Measurements from ENCODE around the gene PITX1.

The PITX1 gene

DNA sequence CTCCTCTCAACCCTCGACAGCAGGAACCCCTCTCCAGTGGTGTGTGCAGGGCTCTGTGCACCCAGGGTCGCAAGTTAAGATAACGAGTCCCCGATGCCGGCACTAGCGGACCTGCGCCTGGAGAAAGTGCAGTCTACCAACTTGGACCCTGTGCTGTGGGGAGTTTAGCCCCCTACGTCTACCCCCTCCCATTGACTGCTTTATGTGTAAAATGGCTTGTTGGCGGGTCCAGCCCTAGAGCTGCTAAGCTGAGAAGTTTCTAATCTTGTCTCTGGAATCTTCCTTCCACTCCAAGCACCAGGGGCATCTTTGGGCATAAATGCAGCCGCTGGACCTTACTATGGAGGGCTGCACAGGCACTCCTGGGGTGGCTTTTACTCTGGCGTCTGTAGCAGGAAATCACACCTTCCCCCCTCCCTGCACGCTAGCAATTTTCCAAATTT, 7.1 kb upstream of the PITX1 start:
- Histone ChIP-seq H3K9ac (ENCODE audit: insufficient read length) (no peak overlapping the region), H3K4me3 (no peak overlapping the region), H3K9me3 (ENCODE audit: low read depth, low read length) (no peaks in the 10 kb centered on the region), H3K36me3 (ENCODE audit: insufficient read depth, low read length) (no peaks in the 10 kb centered on the region), H3K27ac (no peak overlapping the region)
- TF ChIP-seq EZH2 (IDR thresholded peaks at IDR 0.05) (no peak), FOXP2 (optimal IDR thresholded peaks at IDR 0.05; ENCODE audit: control extremely low read depth, extremely low read length, insufficient read depth) (no peak), POLR2AphosphoS5 (IDR thresholded peaks at IDR 0.05; ENCODE audit: borderline replicate concordance, low read depth, low read length) (no peak)
- no peak for DNase-seq (ENCODE audit: low read depth, low spot score)

DNA sequence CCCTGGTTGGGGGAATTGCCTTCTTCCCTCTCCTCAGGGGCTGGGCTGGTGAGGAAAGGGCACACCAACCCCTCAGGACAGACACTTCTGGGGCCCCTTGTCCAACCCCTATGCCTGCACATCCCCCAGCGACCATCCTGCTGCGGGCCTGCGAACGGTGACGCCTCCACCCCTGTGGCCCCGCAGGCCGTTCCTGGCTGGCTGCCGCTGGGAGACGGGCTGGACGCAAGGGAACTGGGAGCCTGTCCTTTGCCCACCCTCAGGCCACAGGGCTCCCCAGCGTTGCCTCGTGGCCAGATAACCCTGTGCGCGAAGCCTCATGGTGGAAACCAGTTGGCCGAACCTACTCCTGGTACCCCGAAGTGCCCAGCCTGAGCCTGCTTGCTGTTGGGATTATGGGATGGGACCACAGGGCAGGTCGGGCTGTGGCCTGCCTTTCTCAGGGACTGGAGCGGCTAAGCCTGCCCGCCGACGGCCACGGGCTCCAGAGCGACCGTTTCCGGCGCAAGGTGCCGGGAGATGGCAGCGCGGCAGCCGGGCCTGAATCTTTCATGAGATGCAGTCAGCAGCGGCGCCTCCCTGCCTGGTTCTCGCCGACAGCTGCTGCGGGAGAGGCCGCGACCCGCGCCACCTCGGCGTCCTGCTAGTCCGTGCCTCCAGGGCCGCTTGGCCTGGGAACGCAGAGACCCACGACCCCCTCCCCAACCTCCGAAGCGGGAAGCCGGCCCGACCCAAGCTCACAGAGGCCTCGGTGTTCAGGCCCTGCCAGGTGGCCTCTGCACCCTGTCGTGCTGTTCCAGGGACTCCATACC, 6.5 kb upstream of the PITX1 start:
- no peak overlapping the region for H3K4me3 ChIP-seq
- TF ChIP-seq POLR2AphosphoS5 (IDR thresholded peaks at IDR 0.05; ENCODE audit: borderline replicate concordance, low read depth, low read length) (no peak), FOXP2 (optimal IDR thresholded peaks at IDR 0.05; ENCODE audit: control extremely low read depth, extremely low read length, insufficient read depth) (no peak), EZH2 (IDR thresholded peaks at IDR 0.05) (no peak)
- H3K9ac ChIP-seq (ENCODE audit: insufficient read length) = no peak overlapping the region
- H3K27ac ChIP-seq = no peak overlapping the region
- DNase-seq (ENCODE audit: low read depth, low spot score) = no peak
- H3K36me3 ChIP-seq (ENCODE audit: insufficient read depth, low read length) = no peaks in the 10 kb centered on the region
- no peaks in the 10 kb centered on the region for H3K9me3 ChIP-seq (ENCODE audit: low read depth, low read length)

GRCh38 chr5:135040034-135040332, 6.0 kb upstream of the PITX1 start:
- no peaks in the 10 kb centered on the region for H3K9me3 ChIP-seq (ENCODE audit: low read depth, low read length)
- no peak overlapping the region for H3K9ac ChIP-seq (ENCODE audit: insufficient read length)
- no peak for DNase-seq (ENCODE audit: low read depth, low spot score)
- no peak overlapping the region for H3K4me3 ChIP-seq
- TF ChIP-seq FOXP2 (optimal IDR thresholded peaks at IDR 0.05; ENCODE audit: control extremely low read depth, extremely low read length, insufficient read depth) = no peak
- TF ChIP-seq EZH2 (IDR thresholded peaks at IDR 0.05) = no peak
- TF ChIP-seq POLR2AphosphoS5 (IDR thresholded peaks at IDR 0.05; ENCODE audit: borderline replicate concordance, low read depth, low read length) = no peak
- no peak overlapping the region for H3K27ac ChIP-seq
- H3K36me3 ChIP-seq (ENCODE audit: insufficient read depth, low read length) = no peaks in the 10 kb centered on the region

GRCh38 chr5:135039271-135040033, 5.4 kb upstream of the PITX1 start:
- no peaks in the 10 kb centered on the region for H3K9me3 ChIP-seq (ENCODE audit: low read depth, low read length)
- TF ChIP-seq EZH2 (IDR thresholded peaks at IDR 0.05) (no peak), FOXP2 (optimal IDR thresholded peaks at IDR 0.05; ENCODE audit: control extremely low read depth, extremely low read length, insufficient read depth) (no peak), POLR2AphosphoS5 (IDR thresholded peaks at IDR 0.05; ENCODE audit: borderline replicate concordance, low read depth, low read length) (no peak)
- H3K27ac ChIP-seq = no peak overlapping the region
- H3K36me3 ChIP-seq (ENCODE audit: insufficient read depth, low read length) = no peaks in the 10 kb centered on the region
- no peak overlapping the region for H3K4me3 ChIP-seq
- no peak for DNase-seq (ENCODE audit: low read depth, low spot score)
- H3K9ac ChIP-seq (ENCODE audit: insufficient read length) = no peak overlapping the region

- H3K36me3 ChIP-seq (ENCODE audit: insufficient read depth, low read length) = no peaks in the 10 kb centered on the region
- no peaks in the 10 kb centered on the region for H3K9me3 ChIP-seq (ENCODE audit: low read depth, low read length)
- H3K27ac ChIP-seq = no peak overlapping the region
- no peak for DNase-seq (ENCODE audit: low read depth, low spot score)
- TF ChIP-seq EZH2 (IDR thresholded peaks at IDR 0.05) = no peak
- TF ChIP-seq POLR2AphosphoS5 (IDR thresholded peaks at IDR 0.05; ENCODE audit: borderline replicate concordance, low read depth, low read length) = no peak
- no peak for TF ChIP-seq FOXP2 (optimal IDR thresholded peaks at IDR 0.05; ENCODE audit: control extremely low read depth, extremely low read length, insufficient read depth)
- H3K4me3 ChIP-seq = no peak overlapping the region
- no peak overlapping the region for H3K9ac ChIP-seq (ENCODE audit: insufficient read length)
Measured at GRCh38 chr5:135038813-135039270, 4.8 kb upstream of the PITX1 start.

DNA sequence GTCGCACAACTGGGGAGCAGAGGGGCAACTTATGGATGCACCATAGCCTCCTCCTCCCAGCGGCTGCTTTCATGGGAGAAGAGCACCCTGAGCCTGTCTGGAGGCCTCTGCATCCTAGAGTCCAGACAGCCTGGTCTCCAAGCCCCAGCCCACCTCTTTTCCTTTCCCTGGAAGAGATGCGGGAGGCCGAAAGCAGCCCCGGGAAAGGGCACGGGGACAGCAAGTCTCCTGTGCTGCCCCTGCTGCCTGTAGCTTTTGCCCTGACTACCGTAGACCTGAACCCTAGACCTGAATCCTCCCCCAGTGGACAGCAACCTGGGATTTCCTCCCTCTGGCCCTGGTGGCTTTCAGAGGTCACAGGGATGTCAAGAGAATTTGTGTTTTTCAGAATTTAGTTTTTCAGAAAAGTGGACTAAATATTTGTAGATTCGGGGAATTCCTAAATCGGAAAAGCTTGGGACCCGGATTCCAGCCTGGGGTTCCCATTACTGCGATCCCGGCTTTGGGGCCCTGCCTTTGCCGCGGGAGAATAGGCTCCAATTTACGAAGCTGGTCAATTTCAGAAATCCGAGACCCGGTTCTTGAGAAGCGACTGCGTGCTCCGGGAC, 4.3 kb upstream of the PITX1 start:
- H3K36me3 ChIP-seq (ENCODE audit: insufficient read depth, low read length) = no peaks in the 10 kb centered on the region
- no peak overlapping the region for H3K9ac ChIP-seq (ENCODE audit: insufficient read length)
- no peak overlapping the region for H3K4me3 ChIP-seq
- no peak for TF ChIP-seq POLR2AphosphoS5 (IDR thresholded peaks at IDR 0.05; ENCODE audit: borderline replicate concordance, low read depth, low read length)
- no peak for TF ChIP-seq FOXP2 (optimal IDR thresholded peaks at IDR 0.05; ENCODE audit: control extremely low read depth, extremely low read length, insufficient read depth)
- no peak for TF ChIP-seq EZH2 (IDR thresholded peaks at IDR 0.05)
- H3K9me3 ChIP-seq (ENCODE audit: low read depth, low read length) = no peaks in the 10 kb centered on the region
- DNase-seq (ENCODE audit: low read depth, low spot score) = no peak
- no peak overlapping the region for H3K27ac ChIP-seq

DNA sequence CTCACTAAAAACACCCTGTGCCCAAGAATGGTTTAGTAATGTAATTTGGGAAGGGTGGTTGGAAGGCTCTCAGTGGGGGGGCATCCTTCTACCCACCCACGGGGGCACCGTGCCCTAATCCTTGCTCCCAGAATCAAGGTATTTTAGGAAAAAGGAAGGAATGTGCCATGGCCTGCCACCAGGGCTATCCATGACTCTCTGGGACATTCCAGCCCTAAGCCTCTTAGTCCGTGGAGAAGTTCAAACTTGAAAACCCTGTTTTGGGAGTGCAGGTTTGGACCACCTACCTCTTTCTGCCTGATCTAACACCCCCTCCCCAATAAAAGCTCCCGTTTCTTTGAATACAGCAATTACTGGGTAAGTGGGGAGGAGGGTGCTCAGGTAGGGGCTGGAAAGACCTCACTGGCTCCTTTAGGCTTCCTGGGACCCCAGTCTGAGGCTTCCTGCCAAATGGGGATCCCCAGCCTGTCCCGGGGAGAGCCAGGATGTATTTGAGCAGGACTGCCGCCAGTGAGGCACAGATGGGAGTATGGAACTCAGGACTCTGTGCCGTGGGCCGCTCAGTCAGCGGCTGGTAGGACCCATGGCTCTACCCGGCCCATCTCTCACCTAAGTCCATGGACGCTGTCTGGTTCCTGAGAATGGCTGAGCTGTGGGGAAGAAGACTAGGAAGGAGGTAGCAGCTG, 3.6 kb upstream of the PITX1 start:
- no peak overlapping the region for H3K4me3 ChIP-seq
- H3K9ac ChIP-seq (ENCODE audit: insufficient read length) = no peak overlapping the region
- no peak for DNase-seq (ENCODE audit: low read depth, low spot score)
- no peaks in the 10 kb centered on the region for H3K36me3 ChIP-seq (ENCODE audit: insufficient read depth, low read length)
- H3K9me3 ChIP-seq (ENCODE audit: low read depth, low read length) = no peaks in the 10 kb centered on the region
- no peak overlapping the region for H3K27ac ChIP-seq
- TF ChIP-seq EZH2 (IDR thresholded peaks at IDR 0.05) (no peak), POLR2AphosphoS5 (IDR thresholded peaks at IDR 0.05; ENCODE audit: borderline replicate concordance, low read depth, low read length) (no peak), FOXP2 (optimal IDR thresholded peaks at IDR 0.05; ENCODE audit: control extremely low read depth, extremely low read length, insufficient read depth) (no peak)

- TF ChIP-seq EZH2 (IDR thresholded peaks at IDR 0.05) = no peak
- no peak for TF ChIP-seq POLR2AphosphoS5 (IDR thresholded peaks at IDR 0.05; ENCODE audit: borderline replicate concordance, low read depth, low read length)
- TF ChIP-seq FOXP2 (optimal IDR thresholded peaks at IDR 0.05; ENCODE audit: control extremely low read depth, extremely low read length, insufficient read depth) = no peak
- H3K27ac ChIP-seq = no peak overlapping the region
- no peak overlapping the region for H3K9ac ChIP-seq (ENCODE audit: insufficient read length)
- H3K36me3 ChIP-seq (ENCODE audit: insufficient read depth, low read length) = no peaks in the 10 kb centered on the region
- DNase-seq (ENCODE audit: low read depth, low spot score) = no peak
- no peak overlapping the region for H3K4me3 ChIP-seq
- no peaks in the 10 kb centered on the region for H3K9me3 ChIP-seq (ENCODE audit: low read depth, low read length)
Measured at GRCh38 chr5:135036405-135036804, 2.4 kb upstream of the PITX1 start.

All from SK-N-MC (cell line).